ENCODE results near the gene DNAJC13. TPM values are rescaled to one million over a fixed set of nuclear protein-coding genes. Genes with fewer than 3 reads are reported as not detected.

Gene DNAJC13
- total and polyA plus RNA-seq, 2 donors from 2014 or later, result 11.5 to 43.1 TPM

- TF ChIP-seq, protein P1, sequence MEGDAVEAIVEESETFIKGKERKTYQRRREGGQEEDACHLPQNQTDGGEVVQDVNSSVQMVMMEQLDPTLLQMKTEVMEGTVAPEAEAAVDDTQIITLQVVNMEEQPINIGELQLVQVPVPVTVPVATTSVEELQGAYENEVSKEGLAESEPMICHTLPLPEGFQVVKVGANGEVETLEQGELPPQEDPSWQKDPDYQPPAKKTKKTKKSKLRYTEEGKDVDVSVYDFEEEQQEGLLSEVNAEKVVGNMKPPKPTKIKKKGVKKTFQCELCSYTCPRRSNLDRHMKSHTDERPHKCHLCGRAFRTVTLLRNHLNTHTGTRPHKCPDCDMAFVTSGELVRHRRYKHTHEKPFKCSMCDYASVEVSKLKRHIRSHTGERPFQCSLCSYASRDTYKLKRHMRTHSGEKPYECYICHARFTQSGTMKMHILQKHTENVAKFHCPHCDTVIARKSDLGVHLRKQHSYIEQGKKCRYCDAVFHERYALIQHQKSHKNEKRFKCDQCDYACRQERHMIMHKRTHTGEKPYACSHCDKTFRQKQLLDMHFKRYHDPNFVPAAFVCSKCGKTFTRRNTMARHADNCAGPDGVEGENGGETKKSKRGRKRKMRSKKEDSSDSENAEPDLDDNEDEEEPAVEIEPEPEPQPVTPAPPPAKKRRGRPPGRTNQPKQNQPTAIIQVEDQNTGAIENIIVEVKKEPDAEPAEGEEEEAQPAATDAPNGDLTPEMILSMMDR (IDR thresholded peaks at IDR 0.05; ENCODE audit: borderline replicate concordance, extremely low read depth, insufficient read depth), result no peak
- no peak for FAIRE-seq
- Histone ChIP-seq H3K4me3 (ENCODE audit: low read length in 3 of 3) (no peak overlapping the region), H3K9ac (ENCODE audit: low read length in 3 of 3) (no peak overlapping the region), H3K36me3 (ENCODE audit: control insufficient read depth in 2 of 3, insufficient read depth in 3 of 3, low read length in 3 of 3) (no peaks in the 10 kb centered on the region), H3K27ac (ENCODE audit: low read depth in 2 of 2, low read length in 2 of 2) (no peak overlapping the region), H3K9me3 (ENCODE audit: control insufficient read depth in 2 of 3, insufficient read depth in 1 of 3, low read length in 3 of 3) (no peaks in the 10 kb centered on the region), H3K4me1 (ENCODE audit: control insufficient read depth in 2 of 3, insufficient read depth in 2 of 3, low read depth in 1 of 3, low read length in 3 of 3) (peaks cover 0 to 3% (median 0%) of the 10 kb centered on the region in 3 donors), H3K27me3 (ENCODE audit: control insufficient read depth, insufficient read depth, low read length) (no peaks in the 10 kb centered on the region)
- intact Hi-C loops (cut with DNase I), result no loop called here
- no peak for DNase-seq
Measured at GRCh38 chr3:132421832-132422231, 4.5 kb downstream of the DNAJC13 start.

GRCh38 chr3:132422531-132422930, 5.2 kb downstream of the DNAJC13 start:
- Histone ChIP-seq H3K9me3 (ENCODE audit: control insufficient read depth in 2 of 3, insufficient read depth in 1 of 3, low read length in 3 of 3) (no peaks in the 10 kb centered on the region), H3K9ac (ENCODE audit: low read length in 3 of 3) (no peak overlapping the region), H3K36me3 (ENCODE audit: control insufficient read depth in 2 of 3, insufficient read depth in 3 of 3, low read length in 3 of 3) (no peaks in the 10 kb centered on the region), H3K27ac (ENCODE audit: low read depth in 2 of 2, low read length in 2 of 2) (no peak overlapping the region), H3K4me1 (ENCODE audit: control insufficient read depth in 2 of 3, insufficient read depth in 2 of 3, low read depth in 1 of 3, low read length in 3 of 3) (peaks cover 0 to 3% (median 0%) of the 10 kb centered on the region in 3 donors), H3K4me3 (ENCODE audit: low read length in 3 of 3) (no peak overlapping the region), H3K27me3 (ENCODE audit: control insufficient read depth, insufficient read depth, low read length) (no peaks in the 10 kb centered on the region)
- intact Hi-C loops (cut with DNase I), result no loop called here
- no peak for DNase-seq
- TF ChIP-seq, protein P1 (IDR thresholded peaks at IDR 0.05; ENCODE audit: borderline replicate concordance, extremely low read depth, insufficient read depth), result no peak
- no peak for FAIRE-seq

DNA sequence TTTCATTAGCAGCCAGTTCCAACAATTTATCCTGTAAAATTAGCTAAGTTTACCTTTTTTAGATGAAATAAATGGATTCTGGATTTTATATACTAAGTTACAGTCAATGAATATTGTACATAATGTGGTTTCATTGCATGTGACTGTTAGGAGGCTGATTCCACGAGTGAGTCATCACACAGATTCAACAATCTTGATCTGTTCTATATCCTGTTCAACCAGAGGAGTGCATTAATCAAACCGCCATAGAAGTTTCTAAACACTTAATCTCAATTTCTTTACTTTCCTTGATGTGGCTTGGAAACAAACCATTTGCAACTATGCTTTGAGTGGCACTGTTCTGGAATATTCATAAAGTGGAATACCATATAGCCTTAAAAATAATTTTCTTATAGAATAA, 15.3 kb downstream of the DNAJC13 start:
- DNase-seq (no peak), FAIRE-seq (no peak)
- no peaks in the 10 kb centered on the region for H3K9me3 ChIP-seq (ENCODE audit: control insufficient read depth in 2 of 3, insufficient read depth in 1 of 3, low read length in 3 of 3)
- intact Hi-C loops (cut with DNase I), result no loop called here
- H3K27me3 ChIP-seq (ENCODE audit: control insufficient read depth, insufficient read depth, low read length), result no peaks in the 10 kb centered on the region
- TF ChIP-seq, protein P1 (IDR thresholded peaks at IDR 0.05; ENCODE audit: borderline replicate concordance, extremely low read depth, insufficient read depth), result no peak
- H3K36me3 ChIP-seq (ENCODE audit: control insufficient read depth in 2 of 3, insufficient read depth in 3 of 3, low read length in 3 of 3), result no peaks in the 10 kb centered on the region
- H3K9ac ChIP-seq (ENCODE audit: low read length in 3 of 3), result no peak overlapping the region
- H3K27ac ChIP-seq (ENCODE audit: low read depth in 2 of 2, low read length in 2 of 2), result no peak overlapping the region
- peaks cover 0 to 3% (median 0%) of the 10 kb centered on the region in 3 donors for H3K4me1 ChIP-seq (ENCODE audit: control insufficient read depth in 2 of 3, insufficient read depth in 2 of 3, low read depth in 1 of 3, low read length in 3 of 3)
- no peak overlapping the region for H3K4me3 ChIP-seq (ENCODE audit: low read length in 3 of 3)

DNA sequence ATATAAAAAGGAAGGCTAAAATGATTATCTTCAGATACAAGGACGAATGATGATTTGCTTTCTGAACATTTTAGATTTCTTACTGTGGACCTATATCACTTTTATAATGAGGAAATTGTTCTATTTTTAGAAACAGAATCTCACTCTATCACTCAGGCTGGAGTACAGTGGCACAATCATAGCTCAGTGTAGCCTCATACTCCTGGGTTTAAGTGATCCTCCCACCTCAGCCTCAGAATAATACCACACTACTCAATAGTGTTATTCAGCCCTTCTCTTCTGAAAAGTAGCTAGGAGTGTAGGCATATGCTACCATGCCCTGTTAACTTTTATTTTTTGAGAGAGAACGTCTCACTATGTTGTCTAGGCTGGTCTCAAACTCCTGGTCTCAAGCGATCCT, 15.8 kb downstream of the DNAJC13 start:
- TF ChIP-seq, protein P1 (IDR thresholded peaks at IDR 0.05; ENCODE audit: borderline replicate concordance, extremely low read depth, insufficient read depth), result no peak
- intact Hi-C loops (cut with DNase I), result no loop called here
- Histone ChIP-seq H3K27me3 (ENCODE audit: control insufficient read depth, insufficient read depth, low read length) (no peaks in the 10 kb centered on the region), H3K4me3 (ENCODE audit: low read length in 3 of 3) (no peak overlapping the region), H3K9ac (ENCODE audit: low read length in 3 of 3) (no peak overlapping the region), H3K4me1 (ENCODE audit: control insufficient read depth in 2 of 3, insufficient read depth in 2 of 3, low read depth in 1 of 3, low read length in 3 of 3) (peaks cover 0 to 3% (median 0%) of the 10 kb centered on the region in 3 donors), H3K9me3 (ENCODE audit: control insufficient read depth in 2 of 3, insufficient read depth in 1 of 3, low read length in 3 of 3) (no peaks in the 10 kb centered on the region), H3K36me3 (ENCODE audit: control insufficient read depth in 2 of 3, insufficient read depth in 3 of 3, low read length in 3 of 3) (no peaks in the 10 kb centered on the region), H3K27ac (ENCODE audit: low read depth in 2 of 2, low read length in 2 of 2) (no peak overlapping the region)
- FAIRE-seq (no peak), DNase-seq (no peak)

All from kidney (tissue), 14 donors.